ENCODE measurements around the gene SPTBN4. TPM values are rescaled to one million over a fixed set of nuclear protein-coding genes. Genes with fewer than 3 reads are reported as not detected.
"Not testable (repeated sequence)": the region's sequence is repeated elsewhere in the genome, so short reads cannot be mapped to it uniquely, and the experiment has no call there.

Gene SPTBN4
- total RNA-seq, 1 experiment from 2014 or later = 0.84 TPM

DNA sequence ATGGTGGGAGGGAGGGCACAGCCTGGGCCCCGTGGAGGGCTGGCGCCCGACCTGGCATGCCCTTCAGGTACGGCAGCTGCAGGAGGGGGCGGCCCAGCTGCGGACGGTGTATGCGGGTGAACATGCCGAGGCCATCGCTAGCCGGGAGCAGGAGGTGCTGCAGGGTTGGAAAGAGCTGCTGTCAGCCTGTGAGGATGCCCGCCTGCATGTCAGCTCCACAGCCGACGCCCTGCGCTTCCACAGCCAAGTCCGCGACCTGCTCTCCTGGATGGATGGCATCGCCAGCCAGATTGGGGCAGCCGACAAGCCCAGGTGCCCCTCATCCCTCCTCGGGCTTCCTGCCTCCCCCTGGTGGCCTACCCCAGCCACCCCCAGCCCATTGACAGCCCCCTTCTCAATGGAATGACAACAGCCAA lies 93.3 kb downstream of the SPTBN4 start:
- no peak for DNase-seq (ENCODE audit: low read depth)

GRCh38 chr19:40561947-40562346 lies 95.1 kb downstream of the SPTBN4 start:
- no peak for DNase-seq (ENCODE audit: low read depth)

GRCh38 chr19:40564535-40564934 lies 97.7 kb downstream of the SPTBN4 start:
- not testable (repeated sequence) for DNase-seq (ENCODE audit: low read depth)

GRCh38 chr19:40565355-40565754 lies 98.6 kb downstream of the SPTBN4 start:
- no peak for DNase-seq (ENCODE audit: low read depth)

GRCh38 chr19:40565910-40566495 lies 99.2 kb downstream of the SPTBN4 start:
- no peak for DNase-seq (ENCODE audit: low read depth)

- DNase-seq (ENCODE audit: low read depth) = no peak
These were observed 100.4 kb downstream of the SPTBN4 start for GRCh38 chr19:40567040-40567749.

DNA sequence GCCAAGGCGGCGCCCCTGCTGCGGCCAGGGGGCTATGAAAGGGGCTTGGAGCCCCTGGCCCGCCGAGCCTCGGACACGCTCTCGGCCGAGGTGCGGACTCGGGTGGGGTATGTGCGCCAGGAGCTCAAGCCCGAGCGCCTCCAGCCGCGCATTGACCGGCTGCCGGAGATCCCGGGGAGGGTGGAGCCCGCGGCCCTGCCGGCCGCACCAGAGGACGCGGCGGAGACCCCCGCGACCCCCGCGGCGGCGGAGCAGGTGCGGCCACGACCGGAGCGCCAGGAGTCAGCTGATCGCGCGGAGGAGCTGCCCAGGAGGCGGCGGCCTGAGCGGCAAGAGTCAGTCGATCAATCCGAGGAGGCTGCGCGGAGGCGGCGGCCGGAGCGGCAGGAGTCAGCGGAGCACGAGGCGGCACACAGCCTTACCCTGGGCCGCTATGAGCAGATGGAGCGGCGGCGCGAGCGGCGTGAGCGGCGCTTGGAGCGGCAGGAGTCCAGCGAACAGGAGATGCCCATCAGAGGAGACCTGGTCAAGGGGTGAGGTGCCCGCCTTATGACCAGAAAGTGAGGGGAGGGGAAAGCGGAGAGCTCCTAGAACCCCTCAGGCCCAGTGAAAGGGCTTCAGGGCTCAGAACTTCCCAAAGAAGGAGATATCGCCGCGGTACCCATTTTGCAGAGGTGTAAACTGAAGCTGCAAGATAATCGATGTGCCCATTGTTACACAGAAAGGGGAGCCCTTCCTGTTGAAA lies 101.1 kb downstream of the SPTBN4 start:
- no peak for DNase-seq (ENCODE audit: low read depth)

- peak; percentile 99 for DNase-seq (ENCODE audit: low read depth)
These were observed 103.7 kb downstream of the SPTBN4 start for GRCh38 chr19:40570313-40571004.

DNA sequence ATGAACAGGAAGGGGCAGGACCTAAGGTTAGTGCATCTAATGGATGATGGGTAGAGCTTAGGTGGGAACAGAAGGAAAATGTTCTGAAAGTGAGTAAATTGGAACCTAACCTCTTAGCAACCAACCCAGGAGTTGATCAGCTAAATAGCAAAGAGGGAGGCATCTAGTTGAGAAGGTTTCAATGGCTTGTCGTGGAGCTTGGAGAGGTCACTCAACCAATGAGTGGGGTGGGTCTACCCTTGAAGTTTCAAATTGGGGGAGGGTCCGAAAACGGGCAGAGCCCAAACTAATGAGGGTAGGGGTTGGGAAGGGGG lies 104.2 kb downstream of the SPTBN4 start:
- no peak for DNase-seq (ENCODE audit: low read depth)

- DNase-seq (ENCODE audit: low read depth) = no peak
These were observed 105.2 kb downstream of the SPTBN4 start for GRCh38 chr19:40571831-40572495.

- no peak for DNase-seq (ENCODE audit: low read depth)
These were observed 108.5 kb downstream of the SPTBN4 start for GRCh38 chr19:40575326-40575725.

DNA sequence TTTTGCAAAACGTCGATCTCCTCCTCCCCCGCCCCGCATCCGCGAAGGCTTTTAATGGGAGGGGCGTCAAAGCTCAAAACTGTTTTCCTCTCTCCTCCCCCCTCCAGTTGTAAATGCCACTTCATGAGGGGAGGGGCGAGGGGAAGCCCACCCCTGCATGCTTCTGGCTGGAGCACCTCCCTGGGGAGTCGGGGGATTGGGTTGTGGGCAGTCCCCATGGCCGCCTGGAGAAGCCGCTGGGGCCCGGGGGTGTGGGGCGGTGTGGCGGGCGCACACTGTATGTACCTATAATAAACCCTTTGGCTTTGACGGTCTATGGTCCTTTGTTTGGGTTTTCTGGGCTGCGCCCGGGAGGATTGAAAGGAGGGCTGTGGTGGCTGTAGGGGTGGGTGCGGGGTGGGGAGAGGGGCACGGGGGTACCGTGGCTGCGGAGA lies 109.4 kb downstream of the SPTBN4 start:
- no peak for DNase-seq (ENCODE audit: low read depth)

- DNase-seq (ENCODE audit: low read depth) = peak; percentile 95
These were observed 110.0 kb downstream of the SPTBN4 start, which contains the start of gene SHKBP1 for GRCh38 chr19:40576585-40577451. Gene SHKBP1 (plus strand): TSS chr19:40576873. CDS start chr19:40576900, 27 bp downstream.

DNA sequence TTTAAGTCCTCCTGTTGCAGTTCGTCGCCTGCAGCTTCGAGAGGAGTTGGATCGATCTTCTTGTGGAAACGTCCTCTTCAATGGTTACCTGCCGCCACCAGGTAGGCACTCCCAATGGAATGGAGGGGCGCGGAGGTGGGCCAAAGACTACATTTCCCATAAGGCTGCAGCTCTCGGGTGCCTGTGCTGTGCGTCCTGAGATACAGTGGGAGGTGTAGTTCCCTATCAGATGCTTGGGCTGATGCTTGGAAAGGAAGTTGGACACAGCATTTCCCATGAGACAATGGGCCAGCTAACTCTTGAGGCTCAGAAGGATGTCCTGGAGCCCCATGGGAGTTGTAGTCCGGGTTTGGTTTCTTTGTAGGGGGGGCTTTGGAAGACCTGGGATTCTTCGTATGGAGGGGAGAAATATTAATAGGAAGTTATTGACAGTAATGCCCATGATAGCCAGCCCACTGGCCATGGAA lies 111.7 kb downstream of the SPTBN4 start:
- peak; percentile 37 for DNase-seq (ENCODE audit: low read depth)

GRCh38 chr19:40580619-40581018 lies 113.8 kb downstream of the SPTBN4 start:
- no peak for DNase-seq (ENCODE audit: low read depth)

DNA sequence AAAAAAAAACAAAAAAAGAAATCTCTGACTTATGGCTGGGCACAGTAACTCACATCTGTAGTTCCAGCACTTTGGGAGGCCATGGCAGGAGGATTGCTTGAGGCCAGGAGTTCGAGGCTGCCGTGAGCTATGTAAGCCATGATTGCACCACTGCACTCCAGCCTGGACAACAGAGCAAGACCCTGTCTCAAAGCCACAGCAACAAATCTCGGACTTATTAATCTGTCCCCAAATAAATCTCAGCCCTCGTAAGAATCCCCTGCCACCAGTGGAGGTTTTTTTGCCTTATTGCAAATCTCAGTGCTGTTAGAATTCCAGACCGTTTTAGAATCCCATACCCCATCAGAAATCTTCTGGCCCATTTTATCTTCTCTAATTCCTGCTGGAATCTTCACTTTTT lies 114.7 kb downstream of the SPTBN4 start:
- DNase-seq (ENCODE audit: low read depth) = no peak

DNA sequence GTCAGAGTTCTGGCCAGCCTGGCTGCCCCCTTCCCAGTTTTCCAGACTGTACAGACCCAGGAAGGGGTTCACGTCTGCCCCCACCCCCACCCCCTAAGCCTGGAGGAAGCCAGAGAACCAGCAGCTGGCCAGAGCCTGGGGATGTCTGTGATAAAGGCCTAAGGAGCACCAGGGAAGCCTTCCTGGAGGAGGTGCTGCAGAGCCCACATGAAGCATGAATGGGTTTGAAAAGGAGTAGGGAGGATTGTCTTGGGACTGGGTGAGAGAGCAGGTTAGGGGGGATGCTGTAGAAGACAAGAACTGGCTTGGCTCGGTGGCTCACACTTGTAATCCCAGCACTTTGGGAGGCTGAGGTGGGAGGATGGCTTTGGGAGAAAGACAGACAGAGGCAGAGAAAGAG lies 115.7 kb downstream of the SPTBN4 start:
- DNase-seq (ENCODE audit: low read depth) = no peak

GRCh38 chr19:40583283-40583682 lies 116.5 kb downstream of the SPTBN4 start:
- DNase-seq (ENCODE audit: low read depth) = no peak

DNA sequence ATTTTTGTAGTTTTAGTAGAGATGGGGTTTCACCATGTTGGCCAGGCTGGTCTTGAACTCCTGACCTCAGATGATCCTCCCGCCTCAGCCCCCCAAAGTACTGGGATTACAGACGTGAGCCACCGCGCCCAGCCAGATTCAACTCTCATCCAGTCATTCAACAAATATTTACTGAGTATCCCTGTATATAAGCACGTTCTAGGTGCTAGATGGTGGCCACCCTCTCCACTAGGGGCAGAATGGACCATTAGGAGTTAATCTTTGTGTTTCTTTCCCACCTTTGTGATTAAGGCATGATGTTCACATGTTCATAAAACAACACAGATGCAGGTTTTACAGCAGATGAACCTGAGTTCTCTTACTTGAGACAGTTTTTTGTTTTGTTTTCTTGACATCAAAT lies 117.2 kb downstream of the SPTBN4 start:
- DNase-seq (ENCODE audit: low read depth) = no peak

DNA sequence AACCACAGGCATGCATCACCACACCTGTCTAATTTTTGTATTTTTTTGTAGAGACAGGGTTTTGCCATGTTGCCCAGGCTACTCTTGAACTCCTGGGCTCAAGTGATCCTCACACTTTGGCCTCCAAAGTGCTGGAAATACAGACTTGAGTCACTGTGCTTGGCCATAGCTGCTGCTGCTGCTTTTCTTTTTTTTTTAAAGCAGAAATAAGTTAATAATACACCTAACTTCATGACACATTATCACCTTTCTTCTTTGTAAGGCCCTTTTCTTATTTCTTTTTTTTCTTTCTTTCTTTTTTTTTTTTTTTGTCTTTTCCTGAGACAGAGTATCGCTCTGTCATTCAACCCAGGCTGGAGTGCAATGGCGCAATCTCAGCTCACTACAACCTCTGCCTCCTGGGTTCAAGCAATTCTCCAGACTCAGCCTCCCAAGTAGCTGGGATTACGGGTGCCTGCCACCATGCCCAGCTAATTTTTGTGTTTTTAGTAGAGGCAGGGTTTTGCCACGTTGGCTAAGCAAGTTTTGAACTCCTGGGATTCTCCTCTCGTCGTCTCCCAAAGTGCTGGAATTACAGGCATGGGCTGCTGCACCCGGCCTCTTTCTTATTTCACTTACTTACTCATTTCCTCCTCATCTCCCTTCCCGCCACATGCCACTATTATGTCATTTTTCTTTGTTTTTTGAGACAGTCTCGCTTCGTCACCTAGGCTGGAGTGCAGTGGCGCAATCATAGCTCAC lies 118.6 kb downstream of the SPTBN4 start:
- peak; percentile 62 for DNase-seq (ENCODE audit: low read depth)
